Upper lobe of right lung (tissue), 1 donor: ENCODE data around the gene PPP5C. TPM values are rescaled to one million over a fixed set of nuclear protein-coding genes. Genes with fewer than 3 reads are reported as not detected.

Source experiments
- ATAC-seq: fragments of 200-7000 bp; cut with Tn5 transposase; one replicate; pipeline ENCODE4 v1.9.1; 2020; ENCODE audit warnings: mild to moderate bottlenecking, moderate library complexity
- DNase-seq: peaks from one replicate; pipeline ENCODE4 v3.0.0-alpha.2; 2020
- H3K27ac ChIP-seq: fragments of 200-600 bp; one replicate; pipeline ENCODE4 v1.8.0; 2022
- H3K27me3 ChIP-seq: fragments of 200-600 bp; one replicate; pipeline ENCODE4 v1.8.0; 2022; ENCODE audit warnings: mild to moderate bottlenecking
- H3K36me3 ChIP-seq: fragments of 200-600 bp; one replicate; pipeline ENCODE4 v1.8.0; 2022
- H3K4me1 ChIP-seq: fragments of 200-600 bp; one replicate; pipeline ENCODE4 v1.8.0; 2022
- H3K4me3 ChIP-seq: fragments of 200-600 bp; one replicate; pipeline ENCODE4 v1.8.0; 2022; ENCODE audit warnings: mild to moderate bottlenecking
- H3K9me3 ChIP-seq: fragments of 200-600 bp; one replicate; pipeline ENCODE4 v1.8.0; 2022
- CTCF ChIP-seq: fragments of 200-600 bp; IDR thresholded peaks from one replicate; pipeline ENCODE4 v1.8.0; 2022; ENCODE audit warnings: antibody characterized with exemption
- intact Hi-C: fragments of 100-400 bp; cut with DNase I; formaldehyde crosslinking; loops from one replicate; pipeline ENCODE4 v1.11.0; 2022
- total RNA-seq: library from RNA; stranded (reverse); fragmentation: NEBNext Ultra II Directional; extraction: Animal tissue kit (Norgen Biotek cat#: 25700); gene quantifications from one replicate; pipeline ENCODE4 v1.2.1, GENCODE V29; 2021
- donor health status: DM: no; HTN: yes; CAD: no; lungs with severe emphysema.

The PPP5C gene
- total RNA-seq, 1 donor from 2014 or later = 50.0 TPM

GRCh38 chr19:46409191-46409590 is 62.3 kb downstream of the PPP5C start:
- ATAC-seq = no peak
- Histone ChIP-seq H3K9me3 (no peaks in the 10 kb centered on the region), H3K4me1 (peaks cover 13% of the 10 kb centered on the region), H3K27me3 (peaks cover 65% of the 10 kb centered on the region), H3K27ac (no peak overlapping the region), H3K36me3 (no peaks in the 10 kb centered on the region), H3K4me3 (no peak overlapping the region)
- no peak for TF ChIP-seq CTCF
- intact Hi-C loops = no loop called here
- DNase-seq = no peak

DNA sequence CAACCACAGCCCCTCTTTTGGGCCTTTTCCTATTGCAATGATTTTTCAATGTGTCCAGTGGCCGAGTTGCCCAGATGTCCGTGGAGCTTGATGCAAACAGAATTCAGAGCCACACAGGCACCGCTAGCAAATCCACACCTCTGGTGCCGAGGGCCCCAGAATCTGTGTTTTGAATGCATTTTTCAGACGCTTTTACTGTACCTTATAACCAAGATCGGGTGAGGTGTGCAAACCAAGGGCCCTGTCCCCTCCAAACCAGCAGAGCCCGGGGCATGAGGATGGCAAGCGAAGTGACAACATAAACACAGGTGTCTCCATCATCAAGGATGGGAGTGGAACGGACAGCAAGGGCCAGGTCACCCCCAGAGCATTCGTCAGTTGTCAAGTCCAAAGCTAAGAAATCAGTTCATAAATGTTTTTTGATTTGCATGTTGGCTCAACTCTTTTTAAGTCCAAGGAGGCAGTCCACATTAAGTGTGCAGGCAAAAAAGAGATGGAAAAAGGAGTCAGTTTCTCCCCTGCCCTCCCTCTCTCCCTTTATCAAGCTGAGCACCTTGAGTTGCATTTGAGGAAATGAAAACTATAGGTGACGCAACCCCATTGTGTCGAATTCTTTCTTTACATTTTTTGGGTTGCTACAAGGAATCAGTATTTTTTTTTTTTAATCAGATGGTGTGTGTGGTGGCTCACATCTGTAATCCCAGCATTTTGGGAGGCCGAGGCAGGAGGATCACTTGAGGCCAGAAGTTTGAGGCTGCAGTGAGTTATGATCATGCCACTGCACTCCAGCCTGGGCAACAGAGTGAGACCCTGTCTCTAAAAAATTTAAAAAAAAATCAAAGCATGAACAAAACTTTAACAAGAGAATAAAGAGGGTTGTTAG is 63.6 kb downstream of the PPP5C start:
- H3K4me1 ChIP-seq = peaks cover 8% of the 10 kb centered on the region
- intact Hi-C loops = no loop called here
- H3K4me3 ChIP-seq = peak overlapping the region; percentile 56

GRCh38 chr19:46411088-46411924 is 64.4 kb downstream of the PPP5C start:
- no peak overlapping the region for H3K27ac ChIP-seq
- H3K9me3 ChIP-seq = no peaks in the 10 kb centered on the region
- TF ChIP-seq CTCF = no peak
- H3K27me3 ChIP-seq = peaks cover 61% of the 10 kb centered on the region
- no peak for ATAC-seq
- intact Hi-C loops = no loop called here
- no peak for DNase-seq
- peaks cover 14% of the 10 kb centered on the region for H3K4me1 ChIP-seq
- no peaks in the 10 kb centered on the region for H3K36me3 ChIP-seq
- peak overlapping the region; percentile 56 for H3K4me3 ChIP-seq

More for the DNA sequence above, 63.6 kb downstream of the PPP5C start:
- Histone ChIP-seq H3K9me3 (no peaks in the 10 kb centered on the region), H3K27ac (no peak overlapping the region), H3K27me3 (peaks cover 66% of the 10 kb centered on the region), H3K36me3 (no peaks in the 10 kb centered on the region)
- no peak for TF ChIP-seq CTCF
- no peak for DNase-seq
- no peak for ATAC-seq

DNA sequence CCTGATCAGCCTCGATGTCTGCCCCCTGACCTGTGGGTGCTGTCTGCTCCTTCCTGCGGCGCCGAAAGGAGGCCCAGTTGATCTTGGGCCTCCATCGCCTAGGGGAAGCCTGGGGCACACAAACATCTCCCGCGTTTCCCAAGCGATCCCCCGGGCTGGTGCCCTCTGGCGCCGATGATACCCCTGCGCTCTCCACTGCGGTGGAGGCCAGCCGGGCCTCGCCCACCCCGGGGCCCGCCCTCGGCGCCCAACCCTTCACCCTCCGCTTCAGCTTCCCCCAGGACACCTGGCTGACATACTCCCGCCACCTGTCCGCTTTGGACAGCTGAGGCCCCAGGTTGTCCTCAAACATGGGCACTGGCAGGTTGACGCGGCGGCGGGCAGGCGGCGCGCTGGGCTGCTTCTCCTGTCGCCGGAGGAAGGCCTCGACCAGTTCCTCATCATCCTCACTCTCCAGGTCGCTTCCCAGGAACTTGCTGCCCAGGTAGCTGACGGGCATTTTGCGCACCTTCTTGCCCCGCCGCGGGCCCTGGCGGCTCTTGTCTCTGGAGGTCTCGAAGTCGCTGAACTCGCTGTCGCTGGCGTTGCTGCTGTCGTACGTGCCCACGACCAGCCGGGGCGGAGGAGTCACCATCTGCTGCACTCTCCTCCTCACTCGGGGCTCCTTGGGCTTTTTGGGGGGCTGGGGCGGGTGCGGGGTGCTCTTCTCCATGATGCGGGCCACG is 65.2 kb downstream of the PPP5C start:
- Histone ChIP-seq H3K9me3 (no peaks in the 10 kb centered on the region), H3K36me3 (no peaks in the 10 kb centered on the region), H3K4me1 (peaks cover 15% of the 10 kb centered on the region), H3K4me3 (peak overlapping the region; percentile 56), H3K27me3 (peaks cover 66% of the 10 kb centered on the region), H3K27ac (no peak overlapping the region)
- DNase-seq = no peak
- ATAC-seq = no peak
- intact Hi-C loops = no loop called here
- no peak for TF ChIP-seq CTCF

- Histone ChIP-seq H3K4me3 (peak overlapping the region; percentile 56), H3K36me3 (no peaks in the 10 kb centered on the region), H3K27ac (peak overlapping the region; percentile 68), H3K27me3 (peaks cover 67% of the 10 kb centered on the region), H3K9me3 (no peaks in the 10 kb centered on the region), H3K4me1 (peaks cover 15% of the 10 kb centered on the region)
- DNase-seq = no peak
- no peak for ATAC-seq
- no peak for TF ChIP-seq CTCF
- intact Hi-C loops = no loop called here
These were observed 65.9 kb downstream of the PPP5C start for GRCh38 chr19:46412650-46413261.
